ENCODE data around the gene EEA1.

- TF ChIP-seq CTCF (IDR thresholded peaks at IDR 0.05) (no peak), POLR2A (IDR thresholded peaks at IDR 0.05) (no peak)
Measured at GRCh38 chr12:92730758-92731157, 198.3 kb downstream of the EEA1 start.
